Lower leg skin (tissue), 4 donors: Measurements from ENCODE around the gene CBX6. TPM values are rescaled to one million over a fixed set of nuclear protein-coding genes. Genes with fewer than 3 reads are reported as not detected.

Source experiments
- DNase-seq, 2 donors: peaks; one replicate each; pipeline ENCODE4 v3.0.0-alpha.2; 2019; ENCODE audit warnings: low spot score in 2 of 2
- H3K4me3 ChIP-seq: fragments of 200-600 bp; sonication (generic); 2 replicates; pipeline ENCODE4 v1.5.1; 2017; ENCODE audit warnings: mild to moderate bottlenecking, low read depth; ENCODE audit not compliant: poor library complexity, severe bottlenecking
- POLR2A ChIP-seq, 2 donors: fragments of 450-650 bp; IDR thresholded peaks; one replicate each; pipeline ENCODE4 v1.6.1; 2016 to 2017; ENCODE audit warnings: antibody characterized with exemption in 2 of 2, mild to moderate bottlenecking in 1 of 2, moderate library complexity in 1 of 2
- WGBS, 2 donors: methylation state at CpG; one replicate each; pipeline ENCODE4 v1.1.5; 2018; 5-methylcytosine and 5-hydroxymethylcytosine counted together
- intact Hi-C: fragments of 100-400 bp; cut with DNase I; formaldehyde crosslinking; loops from one replicate; pipeline ENCODE4 v1.15.0; 2023; ENCODE audit warnings: low total_unique reads
- total RNA-seq, 4 donors: library from RNA; depleted of rRNA; stranded (reverse); fragments of >200 nt; gene quantifications; one replicate each; pipeline ENCODE4 v1.1.0, GENCODE V29; 2016
- TF ChIP-seq, protein P1 (sequence below), 3 donors: fragments of 450-650 bp; IDR thresholded peaks; one replicate each; pipeline ENCODE4 v1.5.1; 2016; ENCODE audit warnings: antibody characterized with exemption in 3 of 3, mild to moderate bottlenecking in 3 of 3, moderate library complexity in 2 of 3

CBX6 gene
- total RNA-seq, 4 donors from 2014 or later = 5.1 to 20.0 (median 13.9) TPM

DNA sequence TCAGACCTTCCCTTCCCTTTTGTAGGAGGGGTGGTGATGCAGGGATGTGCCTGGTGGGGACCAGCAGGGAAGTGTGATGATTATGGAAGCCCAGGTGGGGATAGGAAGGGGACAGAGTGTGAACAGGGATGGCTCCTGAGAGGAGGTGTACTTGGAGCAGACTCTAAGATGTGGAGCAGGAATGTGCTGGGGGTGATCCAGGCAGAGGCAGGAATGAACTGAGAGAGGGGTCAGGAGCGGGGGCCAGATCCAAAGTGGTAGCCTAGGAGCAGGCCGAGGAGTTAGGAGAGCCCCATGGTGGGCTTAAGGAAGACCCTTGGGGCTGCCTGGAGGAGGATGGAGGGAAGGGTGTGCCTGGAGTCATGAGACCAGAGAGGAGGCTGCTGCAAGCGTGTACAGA lies 31.9 kb downstream of the CBX6 start:
- H3K4me3 ChIP-seq = no peak overlapping the region
- TF ChIP-seq, protein P1, sequence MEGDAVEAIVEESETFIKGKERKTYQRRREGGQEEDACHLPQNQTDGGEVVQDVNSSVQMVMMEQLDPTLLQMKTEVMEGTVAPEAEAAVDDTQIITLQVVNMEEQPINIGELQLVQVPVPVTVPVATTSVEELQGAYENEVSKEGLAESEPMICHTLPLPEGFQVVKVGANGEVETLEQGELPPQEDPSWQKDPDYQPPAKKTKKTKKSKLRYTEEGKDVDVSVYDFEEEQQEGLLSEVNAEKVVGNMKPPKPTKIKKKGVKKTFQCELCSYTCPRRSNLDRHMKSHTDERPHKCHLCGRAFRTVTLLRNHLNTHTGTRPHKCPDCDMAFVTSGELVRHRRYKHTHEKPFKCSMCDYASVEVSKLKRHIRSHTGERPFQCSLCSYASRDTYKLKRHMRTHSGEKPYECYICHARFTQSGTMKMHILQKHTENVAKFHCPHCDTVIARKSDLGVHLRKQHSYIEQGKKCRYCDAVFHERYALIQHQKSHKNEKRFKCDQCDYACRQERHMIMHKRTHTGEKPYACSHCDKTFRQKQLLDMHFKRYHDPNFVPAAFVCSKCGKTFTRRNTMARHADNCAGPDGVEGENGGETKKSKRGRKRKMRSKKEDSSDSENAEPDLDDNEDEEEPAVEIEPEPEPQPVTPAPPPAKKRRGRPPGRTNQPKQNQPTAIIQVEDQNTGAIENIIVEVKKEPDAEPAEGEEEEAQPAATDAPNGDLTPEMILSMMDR (IDR thresholded peaks at IDR 0.05) = no peak
- TF ChIP-seq POLR2A (IDR thresholded peaks at IDR 0.05) = no peak
- 79 to 88% methylated on average over 3 of the region's 3 CpGs for WGBS, 2 donors
- DNase-seq = no peak
- intact Hi-C loops = no loop called here

DNA sequence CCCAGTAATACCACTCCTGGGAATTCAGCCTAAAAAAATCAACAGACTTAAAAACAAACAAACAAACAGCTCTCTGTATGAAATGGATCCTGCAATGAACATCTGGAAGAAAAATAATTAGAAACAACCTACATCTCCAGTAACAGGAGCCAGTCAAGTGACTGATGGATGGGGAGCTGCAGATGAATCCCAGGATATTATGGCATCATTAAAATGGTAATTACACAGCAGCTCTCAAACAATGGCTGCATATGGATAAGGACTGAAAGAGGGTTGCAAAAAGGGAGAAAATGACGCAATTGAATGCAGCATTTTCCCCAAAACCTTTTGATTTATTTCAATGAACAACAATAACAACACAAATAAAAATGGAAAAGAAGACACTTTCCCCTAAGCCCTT lies 32.3 kb downstream of the CBX6 start:
- no peak overlapping the region for H3K4me3 ChIP-seq
- intact Hi-C loops = no loop called here
- DNase-seq = no peak
- TF ChIP-seq, protein P1 (IDR thresholded peaks at IDR 0.05) = no peak
- no peak for TF ChIP-seq POLR2A (IDR thresholded peaks at IDR 0.05)
- 90 to 100% methylated on average over 1 of the region's 1 CpG for WGBS, 2 donors

DNA sequence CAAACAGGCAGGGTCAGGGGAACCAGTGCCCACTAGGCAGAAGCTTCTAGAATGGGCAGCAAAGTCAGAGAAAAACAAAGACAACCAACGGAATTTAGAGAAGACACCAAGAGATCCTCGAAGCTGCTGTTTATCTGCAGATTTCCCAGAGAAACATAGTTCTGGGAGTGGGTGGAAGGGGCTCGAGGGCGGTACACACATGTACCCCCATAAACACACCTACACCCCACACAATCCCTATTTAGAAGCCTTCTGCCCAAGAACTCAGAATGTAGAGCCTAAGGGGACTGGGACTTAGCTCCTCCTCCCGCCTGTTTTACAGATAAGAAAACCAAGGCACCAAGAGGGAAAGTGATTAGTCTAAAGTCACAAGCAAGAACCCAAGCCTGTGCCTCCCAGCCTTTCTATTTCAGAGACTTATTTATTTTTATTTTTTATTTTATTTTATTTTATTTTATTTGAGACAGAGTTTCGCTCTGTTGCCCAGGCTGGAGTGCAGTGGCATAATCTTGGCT lies 34.5 kb downstream of the CBX6 start:
- no peak for DNase-seq
- H3K4me3 ChIP-seq = no peak overlapping the region
- no peak for TF ChIP-seq POLR2A (IDR thresholded peaks at IDR 0.05)
- TF ChIP-seq, protein P1 (IDR thresholded peaks at IDR 0.05) = no peak
- intact Hi-C loops = no loop called here
- WGBS, 2 donors = 88 to 94% methylated on average over 6 of the region's 6 CpGs

DNA sequence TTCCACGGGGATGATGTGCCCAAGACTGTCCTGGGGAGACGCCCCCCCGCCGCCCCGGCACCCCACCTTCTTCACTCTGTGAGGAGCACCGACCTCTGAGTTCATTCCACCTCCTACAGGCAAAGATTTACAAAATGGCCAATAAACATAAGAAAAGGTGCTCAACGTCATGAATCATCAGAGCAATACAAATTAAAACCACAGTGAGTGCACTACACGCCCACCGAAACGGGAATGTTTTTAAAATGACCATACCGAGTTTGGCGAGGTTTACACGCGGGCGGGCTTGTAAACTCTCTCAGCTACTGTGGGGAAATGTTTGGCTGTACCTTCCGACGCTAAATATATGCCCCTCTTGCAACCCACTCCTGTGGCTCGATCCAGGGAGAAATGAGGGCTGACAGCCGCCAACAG lies 36.1 kb downstream of the CBX6 start:
- DNase-seq = no peak
- intact Hi-C loops = no loop called here
- WGBS, 2 donors = 65 to 72% methylated on average over 19 of the region's 19 CpGs
- no peak overlapping the region for H3K4me3 ChIP-seq
- TF ChIP-seq, protein P1 (IDR thresholded peaks at IDR 0.05) = no peak

DNA sequence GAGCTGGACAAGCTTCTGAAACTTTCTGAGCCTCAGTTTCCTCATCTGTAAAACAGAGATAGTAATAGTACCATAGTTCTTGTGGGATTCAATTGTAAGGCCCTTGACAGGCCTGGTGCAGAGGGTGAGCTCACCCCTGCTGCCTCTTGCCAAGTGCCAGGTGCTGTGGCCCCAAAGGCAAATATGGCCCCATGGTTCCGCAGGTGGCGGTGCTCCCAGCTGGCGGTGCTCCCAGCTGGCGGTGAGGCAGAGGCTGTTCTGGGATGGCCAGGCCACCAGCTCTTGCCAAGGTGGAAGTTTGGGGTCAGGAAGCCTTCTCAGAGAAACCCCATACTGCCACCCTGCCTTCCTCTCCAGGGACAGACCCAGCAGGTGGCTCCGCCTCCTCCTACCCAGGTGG lies 37.0 kb downstream of the CBX6 start:
- 91 to 98% methylated on average over 5 of the region's 5 CpGs for WGBS, 2 donors

More for the DNA sequence above, 37.0 kb downstream of the CBX6 start:
- TF ChIP-seq POLR2A (IDR thresholded peaks at IDR 0.05) = no peak
- TF ChIP-seq, protein P1 (IDR thresholded peaks at IDR 0.05) = no peak
- intact Hi-C loops = no loop called here
- no peak overlapping the region for H3K4me3 ChIP-seq
- DNase-seq = no peak
